RKO (cell line): Measurements from ENCODE around the gene RAB15.

Experiments used
- DNase-seq: peaks from one replicate; pipeline ENCODE4 v3.0.0-alpha.2; 2016; ENCODE audit warnings: low spot score

Gene RAB15

GRCh38 chr14:64955297-64955696 is 16.8 kb downstream of the RAB15 start:
- no peak for DNase-seq

GRCh38 chr14:64954491-64955240 is 17.5 kb downstream of the RAB15 start:
- no peak for DNase-seq

- no peak for DNase-seq
Observed at GRCh38 chr14:64953661-64954060, 18.5 kb downstream of the RAB15 start.

- DNase-seq: no peak
Observed at GRCh38 chr14:64953310-64953654, 18.9 kb downstream of the RAB15 start.

- no peak for DNase-seq
Observed at GRCh38 chr14:64952598-64953309, 19.4 kb downstream of the RAB15 start.

- DNase-seq: no peak
Observed at GRCh38 chr14:64951724-64952123, 20.4 kb downstream of the RAB15 start.

- DNase-seq: no peak
Observed at GRCh38 chr14:64951291-64951690, 20.8 kb downstream of the RAB15 start.

- no peak for DNase-seq
Observed at GRCh38 chr14:64950889-64951288, 21.2 kb downstream of the RAB15 start.

GRCh38 chr14:64948612-64949210 is 23.4 kb downstream of the RAB15 start:
- no peak for DNase-seq

- DNase-seq: no peak
Observed at GRCh38 chr14:64947710-64948611, 24.2 kb downstream of the RAB15 start.

- DNase-seq: no peak
Observed at GRCh38 chr14:64946310-64947045, 25.7 kb downstream of the RAB15 start.

- no peak for DNase-seq
Observed at GRCh38 chr14:64945431-64946178, 26.5 kb downstream of the RAB15 start.

GRCh38 chr14:64944861-64945260 is 27.3 kb downstream of the RAB15 start:
- no peak for DNase-seq

GRCh38 chr14:64944041-64944440 is 28.1 kb downstream of the RAB15 start:
- DNase-seq: no peak

GRCh38 chr14:64943556-64943955 is 28.6 kb downstream of the RAB15 start:
- DNase-seq: no peak

GRCh38 chr14:64942531-64943111 is 29.5 kb downstream of the RAB15 start, which contains the start of gene GPX2:
Gene GPX2 (minus strand): TSS chr14:64942745. CDS start chr14:64942726, 19 bp downstream.
- no peak for DNase-seq

GRCh38 chr14:64940336-64940910 is 31.7 kb downstream of the RAB15 start:
- no peak for DNase-seq

GRCh38 chr14:64939817-64940190 is 32.3 kb downstream of the RAB15 start:
- DNase-seq: no peak

- DNase-seq: no peak
Observed at GRCh38 chr14:64938972-64939816, 32.9 kb downstream of the RAB15 start.
